Astrocyte of the cerebellum (primary cell): ENCODE results near the gene PATJ.
"Not testable (repeated sequence)": the region's sequence is repeated elsewhere in the genome, so short reads cannot be mapped to it uniquely, and the experiment has no call there.

Experiments used
- DNase-seq: peaks from one replicate; pipeline ENCODE4 v3.0.0-alpha.2; 2011; ENCODE audit warnings: low read depth
- H3K4me3 ChIP-seq: 2 replicates; pipeline ENCODE4 v1.5.1; 2011; ENCODE audit warnings: mild to moderate bottlenecking, low read depth, low read length, moderate library complexity
- CTCF ChIP-seq: IDR thresholded peaks from 2 replicates; pipeline ENCODE4 v1.5.1; 2012; ENCODE audit warnings: low read length, low read depth, moderate library complexity, mild to moderate bottlenecking; ENCODE audit errors: missing control alignments
- in situ Hi-C: cut with HindIII; loops from 2 replicates; pipeline ENCODE4 v1.10.0; 2017; ENCODE audit warnings: low sequenced_read_pairs

PATJ gene

GRCh38 chr1:62140666-62141065 is 398.4 kb downstream of the PATJ start:
- TF ChIP-seq CTCF: no peak
- no peak overlapping the region for H3K4me3 ChIP-seq
- no peak for DNase-seq
- in situ Hi-C loops: no loop called here

- no peak for TF ChIP-seq CTCF
- in situ Hi-C loops: no loop called here
- DNase-seq: no peak
- H3K4me3 ChIP-seq: no peak overlapping the region
These were observed 400.2 kb downstream of the PATJ start for GRCh38 chr1:62142496-62142895.

- in situ Hi-C loops: no loop called here
- peak; percentile 82 for TF ChIP-seq CTCF
- peak; percentile 44 for DNase-seq
- H3K4me3 ChIP-seq: no peak overlapping the region
These were observed 402.1 kb downstream of the PATJ start for GRCh38 chr1:62144238-62144831.

- in situ Hi-C loops: no loop called here
- DNase-seq: no peak
- H3K4me3 ChIP-seq: no peak overlapping the region
- TF ChIP-seq CTCF: no peak
These were observed 417.7 kb downstream of the PATJ start for GRCh38 chr1:62159940-62160348.

- in situ Hi-C loops: no loop called here
- H3K4me3 ChIP-seq: no peak overlapping the region
- DNase-seq: no peak
- no peak for TF ChIP-seq CTCF
These were observed 419.4 kb downstream of the PATJ start for GRCh38 chr1:62161711-62162110.

GRCh38 chr1:62170380-62170779 is 428.1 kb downstream of the PATJ start:
- in situ Hi-C loops, DNase-seq, H3K4me3 ChIP-seq: not testable (repeated sequence)

GRCh38 chr1:62175568-62176179 is 433.4 kb downstream of the PATJ start:
- H3K4me3 ChIP-seq: no peak overlapping the region
- TF ChIP-seq CTCF: peak; percentile 70
- peak; percentile 45 for DNase-seq
- in situ Hi-C loops: no loop called here
